ENCODE data around the gene HMOX1.
"Not testable (repeated sequence)": the region's sequence is repeated elsewhere in the genome, so short reads cannot be mapped to it uniquely, and the experiment has no call there.

HMOX1 gene

GRCh38 chr22:35435201-35435740 lies 54.4 kb downstream of the HMOX1 start:
- no peak for DNase-seq (ENCODE audit: low read depth in 2 of 2)

GRCh38 chr22:35436421-35436820 lies 55.5 kb downstream of the HMOX1 start:
- no peak for DNase-seq (ENCODE audit: low read depth in 2 of 2)

GRCh38 chr22:35437049-35437448 lies 56.2 kb downstream of the HMOX1 start:
- DNase-seq (ENCODE audit: low read depth in 2 of 2): no peak

- not testable (repeated sequence) for DNase-seq (ENCODE audit: low read depth in 2 of 2)
These were observed 57.9 kb downstream of the HMOX1 start for GRCh38 chr22:35438673-35439364.

- DNase-seq (ENCODE audit: low read depth in 2 of 2): no peak
These were observed 58.4 kb downstream of the HMOX1 start for GRCh38 chr22:35439365-35439717.

- DNase-seq (ENCODE audit: low read depth in 2 of 2): no peak
These were observed 59.2 kb downstream of the HMOX1 start for GRCh38 chr22:35440129-35440528.

GRCh38 chr22:35441489-35442100 lies 60.7 kb downstream of the HMOX1 start:
- DNase-seq (ENCODE audit: low read depth in 2 of 2): no peak

GRCh38 chr22:35442471-35442870 lies 61.6 kb downstream of the HMOX1 start:
- no peak for DNase-seq (ENCODE audit: low read depth in 2 of 2)

GRCh38 chr22:35443338-35443737 lies 62.4 kb downstream of the HMOX1 start:
- DNase-seq (ENCODE audit: low read depth in 2 of 2): no peak
